Ishikawa (cell line): ENCODE measurements around the gene CFAP221.

ENCODE experiments used
- CEBPB ChIP-seq: IDR thresholded peaks from 2 replicates; pipeline ENCODE4 v1.6.1; 2012
- CREB1 ChIP-seq: IDR thresholded peaks from 2 replicates; pipeline ENCODE4 v1.6.1; 2012; ENCODE audit warnings: low read depth
- EGR1 ChIP-seq: IDR thresholded peaks from 2 replicates; pipeline ENCODE4 v1.6.1; 2012
- EP300 ChIP-seq: IDR thresholded peaks from 2 replicates; pipeline ENCODE4 v1.6.1; 2012; ENCODE audit warnings: borderline replicate concordance
- FOXM1 ChIP-seq: IDR thresholded peaks from 2 replicates; pipeline ENCODE4 v1.6.1; 2012; ENCODE audit warnings: low read depth, borderline replicate concordance
- NFIC ChIP-seq: IDR thresholded peaks from 2 replicates; pipeline ENCODE4 v1.6.1; 2012
- RAD21 ChIP-seq: IDR thresholded peaks from 2 replicates; pipeline ENCODE4 v1.6.1; 2012; ENCODE audit warnings: low read depth
- TAF1 ChIP-seq: IDR thresholded peaks from 2 replicates; pipeline ENCODE4 v1.6.1; 2012; ENCODE audit warnings: low read depth, mild to moderate bottlenecking
- TCF12 ChIP-seq: IDR thresholded peaks from 2 replicates; pipeline ENCODE4 v1.6.1; 2012; ENCODE audit warnings: low read depth
- TEAD4 ChIP-seq: IDR thresholded peaks from 2 replicates; pipeline ENCODE4 v1.6.1; 2012
- YY1 ChIP-seq: IDR thresholded peaks from 2 replicates; pipeline ENCODE4 v1.6.1; 2012; ENCODE audit warnings: low read depth
- ZBTB7A ChIP-seq: IDR thresholded peaks from 2 replicates; pipeline ENCODE4 v1.6.1; 2012; ENCODE audit warnings: low read depth
- TF ChIP-seq, protein P1 (sequence below): IDR thresholded peaks from 2 replicates; pipeline ENCODE4 v1.6.1; 2012
- TF ChIP-seq, protein P2 (sequence below): IDR thresholded peaks from 2 replicates; pipeline ENCODE4 v1.6.1; 2012
- TF ChIP-seq, protein P3 (sequence below): IDR thresholded peaks from 2 replicates; pipeline ENCODE4 v1.6.1; 2012; ENCODE audit warnings: low read depth, mild to moderate bottlenecking

CFAP221 gene

DNA sequence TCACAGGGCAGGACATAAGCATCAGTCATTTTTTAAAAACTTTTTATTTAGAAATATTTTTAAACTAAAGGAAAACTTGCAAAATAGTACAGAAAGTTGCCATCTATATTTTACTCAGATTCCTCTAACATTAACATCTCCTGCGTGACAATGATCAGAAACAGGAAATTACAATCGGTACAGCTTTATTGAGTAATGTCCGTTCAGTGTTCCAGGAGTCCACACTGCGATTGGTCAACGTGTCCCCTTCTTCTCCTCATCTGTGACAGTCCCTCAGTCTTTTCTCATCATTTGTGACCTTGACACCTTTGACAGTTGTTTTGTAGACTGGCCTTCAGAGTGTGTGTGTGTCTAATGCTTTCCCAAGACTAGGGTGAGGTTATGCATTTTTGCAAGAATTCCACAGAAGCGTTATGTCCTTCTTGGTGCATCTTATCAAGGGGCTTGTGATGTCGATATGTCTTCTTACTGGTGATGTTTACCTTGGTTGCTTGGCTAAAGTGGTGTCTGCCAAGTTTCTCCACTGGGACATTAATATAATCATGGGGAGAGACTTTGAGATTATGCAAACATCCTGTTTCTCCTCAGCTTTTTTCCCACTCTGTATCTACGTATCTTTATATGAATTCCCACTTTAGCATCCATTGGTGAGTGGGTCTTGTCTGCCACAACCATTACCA is 113.4 kb downstream of the CFAP221 start:
- TF ChIP-seq EP300 (no peak), FOXM1 (no peak), TEAD4 (no peak), TAF1 (no peak), TCF12 (no peak), YY1 (no peak), EGR1 (no peak), ZBTB7A (no peak), CEBPB (no peak), NFIC (no peak), CREB1 (no peak), RAD21 (no peak)
- TF ChIP-seq, protein P1, sequence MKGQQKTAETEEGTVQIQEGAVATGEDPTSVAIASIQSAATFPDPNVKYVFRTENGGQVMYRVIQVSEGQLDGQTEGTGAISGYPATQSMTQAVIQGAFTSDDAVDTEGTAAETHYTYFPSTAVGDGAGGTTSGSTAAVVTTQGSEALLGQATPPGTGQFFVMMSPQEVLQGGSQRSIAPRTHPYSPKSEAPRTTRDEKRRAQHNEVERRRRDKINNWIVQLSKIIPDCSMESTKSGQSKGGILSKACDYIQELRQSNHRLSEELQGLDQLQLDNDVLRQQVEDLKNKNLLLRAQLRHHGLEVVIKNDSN = no peak
- TF ChIP-seq, protein P2, sequence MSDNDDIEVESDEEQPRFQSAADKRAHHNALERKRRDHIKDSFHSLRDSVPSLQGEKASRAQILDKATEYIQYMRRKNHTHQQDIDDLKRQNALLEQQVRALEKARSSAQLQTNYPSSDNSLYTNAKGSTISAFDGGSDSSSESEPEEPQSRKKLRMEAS = no peak

DNA sequence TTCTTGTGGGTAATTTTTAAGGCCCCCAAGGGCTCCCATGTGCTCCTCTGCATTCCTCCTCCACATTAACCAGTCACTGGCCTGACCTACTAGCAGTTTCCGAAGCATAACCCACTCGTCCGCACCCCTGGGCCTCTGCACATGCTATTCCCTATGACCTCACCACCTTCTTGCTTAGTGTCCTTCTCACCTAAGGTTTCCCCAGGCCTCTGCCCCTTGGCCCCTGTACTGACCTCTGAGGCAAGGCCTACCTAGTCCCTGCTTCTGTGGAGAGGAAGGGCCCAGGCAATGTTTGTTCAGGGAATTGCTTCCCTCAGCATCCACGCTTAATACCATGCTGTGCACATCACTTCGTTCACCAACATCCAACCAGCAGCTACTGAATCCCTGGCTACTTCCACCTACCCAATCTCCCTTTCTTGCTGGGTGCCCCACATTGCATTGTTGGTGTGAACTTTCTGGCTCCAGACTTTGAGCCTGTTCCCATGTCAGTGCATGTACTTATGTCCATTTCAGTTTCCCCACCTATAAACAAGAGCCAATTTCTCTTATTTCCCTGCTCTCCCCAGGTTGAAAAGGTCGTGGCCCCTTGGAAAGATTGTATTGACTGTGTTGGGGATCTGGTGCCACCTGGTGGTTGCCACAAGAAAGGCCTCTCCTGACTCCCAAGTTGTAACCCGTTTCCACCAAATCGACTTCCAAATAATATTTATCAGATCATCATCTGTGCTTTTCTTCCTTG is 115.5 kb downstream of the CFAP221 start:
- TF ChIP-seq, protein P2 = no peak
- TF ChIP-seq, protein P3, sequence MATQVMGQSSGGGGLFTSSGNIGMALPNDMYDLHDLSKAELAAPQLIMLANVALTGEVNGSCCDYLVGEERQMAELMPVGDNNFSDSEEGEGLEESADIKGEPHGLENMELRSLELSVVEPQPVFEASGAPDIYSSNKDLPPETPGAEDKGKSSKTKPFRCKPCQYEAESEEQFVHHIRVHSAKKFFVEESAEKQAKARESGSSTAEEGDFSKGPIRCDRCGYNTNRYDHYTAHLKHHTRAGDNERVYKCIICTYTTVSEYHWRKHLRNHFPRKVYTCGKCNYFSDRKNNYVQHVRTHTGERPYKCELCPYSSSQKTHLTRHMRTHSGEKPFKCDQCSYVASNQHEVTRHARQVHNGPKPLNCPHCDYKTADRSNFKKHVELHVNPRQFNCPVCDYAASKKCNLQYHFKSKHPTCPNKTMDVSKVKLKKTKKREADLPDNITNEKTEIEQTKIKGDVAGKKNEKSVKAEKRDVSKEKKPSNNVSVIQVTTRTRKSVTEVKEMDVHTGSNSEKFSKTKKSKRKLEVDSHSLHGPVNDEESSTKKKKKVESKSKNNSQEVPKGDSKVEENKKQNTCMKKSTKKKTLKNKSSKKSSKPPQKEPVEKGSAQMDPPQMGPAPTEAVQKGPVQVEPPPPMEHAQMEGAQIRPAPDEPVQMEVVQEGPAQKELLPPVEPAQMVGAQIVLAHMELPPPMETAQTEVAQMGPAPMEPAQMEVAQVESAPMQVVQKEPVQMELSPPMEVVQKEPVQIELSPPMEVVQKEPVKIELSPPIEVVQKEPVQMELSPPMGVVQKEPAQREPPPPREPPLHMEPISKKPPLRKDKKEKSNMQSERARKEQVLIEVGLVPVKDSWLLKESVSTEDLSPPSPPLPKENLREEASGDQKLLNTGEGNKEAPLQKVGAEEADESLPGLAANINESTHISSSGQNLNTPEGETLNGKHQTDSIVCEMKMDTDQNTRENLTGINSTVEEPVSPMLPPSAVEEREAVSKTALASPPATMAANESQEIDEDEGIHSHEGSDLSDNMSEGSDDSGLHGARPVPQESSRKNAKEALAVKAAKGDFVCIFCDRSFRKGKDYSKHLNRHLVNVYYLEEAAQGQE = no peak
- TF ChIP-seq TAF1 (no peak), RAD21 (peak; percentile 84)
- TF ChIP-seq, protein P1 = no peak

DNA sequence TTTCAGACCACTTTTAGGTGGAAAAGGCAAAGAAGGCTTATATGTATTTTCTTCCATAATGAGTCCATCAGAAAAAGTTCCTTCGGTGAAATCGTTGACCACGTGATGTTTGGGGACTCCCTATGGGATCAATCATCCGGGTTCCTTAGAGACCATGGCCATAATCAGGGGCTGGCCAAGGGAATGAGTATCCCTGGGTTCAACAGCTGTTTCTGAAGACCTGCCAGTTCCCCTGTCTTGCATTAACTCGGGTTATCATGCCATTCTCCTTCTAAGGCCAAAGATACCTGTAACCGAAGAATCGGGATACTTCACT is 116.1 kb downstream of the CFAP221 start:
- TF ChIP-seq, protein P1 = no peak
- TF ChIP-seq NFIC = no peak
- TF ChIP-seq, protein P3 = no peak
- no peak for TF ChIP-seq ZBTB7A
- no peak for TF ChIP-seq TEAD4
- TF ChIP-seq FOXM1 = no peak
- no peak for TF ChIP-seq CEBPB
- TF ChIP-seq TAF1 = no peak
- no peak for TF ChIP-seq EGR1
- TF ChIP-seq EP300 = no peak
- no peak for TF ChIP-seq RAD21
- TF ChIP-seq, protein P2 = no peak
- TF ChIP-seq TCF12 = no peak

DNA sequence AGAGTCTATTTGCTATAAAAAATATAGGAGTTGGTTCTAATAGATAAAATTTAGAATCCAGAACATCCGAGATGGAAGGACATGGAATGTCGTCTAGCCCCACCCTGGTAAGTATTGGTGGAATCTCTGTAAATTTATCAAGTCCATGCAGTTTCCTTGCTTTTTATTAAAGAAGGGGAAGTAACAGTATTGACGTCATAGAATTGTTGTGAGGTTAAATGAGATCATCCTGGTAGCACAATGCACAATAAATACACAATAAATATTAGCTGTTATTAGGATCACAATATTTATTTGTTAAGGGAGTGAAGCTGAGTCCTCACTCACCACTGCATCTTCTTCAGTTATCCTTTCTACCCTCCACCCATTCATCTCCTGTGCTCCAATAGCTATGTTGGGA is 118.0 kb downstream of the CFAP221 start:
- no peak for TF ChIP-seq CEBPB
- TF ChIP-seq NFIC = no peak
- TF ChIP-seq FOXM1 = no peak
- TF ChIP-seq, protein P2 = no peak
- no peak for TF ChIP-seq YY1
- no peak for TF ChIP-seq ZBTB7A
- no peak for TF ChIP-seq EP300
- TF ChIP-seq EGR1 = no peak
- TF ChIP-seq, protein P3 = no peak
- TF ChIP-seq, protein P1 = no peak
- no peak for TF ChIP-seq RAD21
- TF ChIP-seq TCF12 = no peak
- no peak for TF ChIP-seq TAF1
- no peak for TF ChIP-seq CREB1
- no peak for TF ChIP-seq TEAD4
